Measurements from ENCODE around the gene PHOSPHO1. TPM values are rescaled to one million over a fixed set of nuclear protein-coding genes. Genes with fewer than 3 reads are reported as not detected.

Gene PHOSPHO1
- total and polyA plus RNA-seq, 4 experiments from 2014 or later: 0.10 to 0.29 TPM; not detected in 2

DNA sequence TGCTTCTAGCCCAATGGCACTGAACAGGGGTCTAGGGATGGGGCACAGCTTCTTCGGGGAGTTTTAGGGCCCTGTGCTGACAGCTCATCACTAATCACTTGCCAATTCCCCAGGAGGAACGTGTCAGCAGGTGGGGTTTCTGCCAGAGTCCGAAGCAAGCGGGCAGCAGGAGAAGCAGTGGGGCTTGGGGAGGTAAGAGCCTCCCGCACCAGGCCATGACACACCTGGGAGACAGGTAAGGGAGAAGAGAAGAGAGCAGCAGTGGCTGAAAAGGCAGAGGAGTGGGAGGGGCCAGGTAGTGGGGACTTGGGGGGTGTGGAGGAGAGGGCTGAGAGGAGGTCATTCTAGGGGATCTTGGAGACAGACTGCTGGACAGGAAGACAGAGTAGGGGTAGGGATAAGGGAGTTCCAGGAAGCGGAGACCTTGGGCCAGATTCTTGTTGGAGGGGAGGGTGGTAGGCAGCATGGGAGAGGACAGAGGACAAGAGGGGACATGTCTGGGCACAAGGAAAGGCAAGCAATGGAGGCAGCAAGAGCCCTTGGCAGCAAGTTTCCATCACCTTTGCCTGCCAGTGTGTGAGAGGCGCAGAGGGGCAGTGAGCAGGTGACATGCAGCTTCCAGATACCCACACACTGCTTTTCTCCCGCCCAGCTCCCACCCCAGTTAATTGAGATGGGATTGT, 4.9 kb downstream of the PHOSPHO1 start:
- ChIA-PET CTCF (ENCODE audit: partially characterized antibody) (interaction anchor here (1.0 to 13.8 kb wide), 10 partner anchors 10 to 135 kb away, joined by 3 to 315 read pairs (median 7); no protein-coding TSS in a partner anchor), POLR2A (ENCODE audit: partially characterized antibody) (interaction anchor here (0.7 to 4.8 kb wide), 6 partner anchors 10 to 45 kb away, joined by 3 to 82 read pairs (median 5); no protein-coding TSS in a partner anchor)
- DNase-seq: no peak
- H3K9me3 ChIP-seq (ENCODE audit: control insufficient read depth in 1 of 2, low read length in 2 of 2): no peaks in the 10 kb centered on the region
- H3K4me1 Mint-ChIP-seq: peaks cover 14 to 41% (median 24%) of the 10 kb centered on the region in 4 donors
- peaks cover 37% of the 10 kb centered on the region for H3K4me1 ChIP-seq (ENCODE audit: insufficient read depth, low read length)
- no peaks in the 10 kb centered on the region for H3K36me3 ChIP-seq (ENCODE audit: insufficient read depth, low read length)
- no peak overlapping the region for H3K27ac ChIP-seq (ENCODE audit: low read depth, low read length)
- intact Hi-C loops (cut with micrococcal nuclease): no loop called here
- H3K4me3 Mint-ChIP-seq: peak overlapping the region in 4 of 8 donors; percentile 33 to 62 (median 51)
- no peak overlapping the region for H3K4me3 ChIP-seq (ENCODE audit: low read length in 2 of 2)
- H3K27me3 ChIP-seq (ENCODE audit: insufficient read depth, low read length): peaks cover 9% of the 10 kb centered on the region
- peaks cover 7 to 10% of the 10 kb centered on the region in 2 donors for H3K36me3 Mint-ChIP-seq
- no peaks in the 10 kb centered on the region for H3K9me3 Mint-ChIP-seq
- H3K27ac Mint-ChIP-seq: peak overlapping the region in 2 of 7 donors; percentile 16 to 55
- peaks cover 9 to 10% of the 10 kb centered on the region in 2 donors for H3K27me3 Mint-ChIP-seq

GRCh38 chr17:49224997-49225337, 5.6 kb downstream of the PHOSPHO1 start:
- H3K4me1 ChIP-seq (ENCODE audit: insufficient read depth, low read length): peaks cover 36% of the 10 kb centered on the region
- H3K4me3 Mint-ChIP-seq: peak overlapping the region; percentile 35 to 88 (median 83)
- DNase-seq: no peak
- peaks cover 7 to 10% of the 10 kb centered on the region in 2 donors for H3K36me3 Mint-ChIP-seq
- H3K9me3 ChIP-seq (ENCODE audit: control insufficient read depth in 1 of 2, low read length in 2 of 2): no peaks in the 10 kb centered on the region
- peaks cover 9 to 10% of the 10 kb centered on the region in 2 donors for H3K27me3 Mint-ChIP-seq
- H3K4me3 ChIP-seq (ENCODE audit: low read length in 2 of 2): peak overlapping the region in 1 of 2 donors; percentile 50
- POLR2A ChIA-PET (ENCODE audit: partially characterized antibody): interaction anchor here (0.9 to 4.8 kb wide), 5 partner anchors 14 to 1576 kb away, joined by 3 to 82 read pairs (median 10); partner anchors contain the start of genes ABI3 and GNGT2
- H3K9me3 Mint-ChIP-seq: no peaks in the 10 kb centered on the region
- H3K36me3 ChIP-seq (ENCODE audit: insufficient read depth, low read length): no peaks in the 10 kb centered on the region
- CTCF ChIA-PET (ENCODE audit: partially characterized antibody): interaction anchor here (0.9 to 13.8 kb wide), 11 partner anchors 9 to 143 kb away, joined by 3 to 315 read pairs (median 4); no protein-coding TSS in a partner anchor
- intact Hi-C loops (cut with micrococcal nuclease): loop anchor here (5.0 kb wide), 1 partner anchor 172 kb away; no protein-coding TSS in a partner anchor
- H3K4me1 Mint-ChIP-seq: peaks cover 15 to 45% (median 24%) of the 10 kb centered on the region in 4 donors
- no peak overlapping the region for H3K27ac ChIP-seq (ENCODE audit: low read depth, low read length)
- peak overlapping the region in 3 of 7 donors; percentile 18 to 43 (median 36) for H3K27ac Mint-ChIP-seq
- peaks cover 9% of the 10 kb centered on the region for H3K27me3 ChIP-seq (ENCODE audit: insufficient read depth, low read length)

DNA sequence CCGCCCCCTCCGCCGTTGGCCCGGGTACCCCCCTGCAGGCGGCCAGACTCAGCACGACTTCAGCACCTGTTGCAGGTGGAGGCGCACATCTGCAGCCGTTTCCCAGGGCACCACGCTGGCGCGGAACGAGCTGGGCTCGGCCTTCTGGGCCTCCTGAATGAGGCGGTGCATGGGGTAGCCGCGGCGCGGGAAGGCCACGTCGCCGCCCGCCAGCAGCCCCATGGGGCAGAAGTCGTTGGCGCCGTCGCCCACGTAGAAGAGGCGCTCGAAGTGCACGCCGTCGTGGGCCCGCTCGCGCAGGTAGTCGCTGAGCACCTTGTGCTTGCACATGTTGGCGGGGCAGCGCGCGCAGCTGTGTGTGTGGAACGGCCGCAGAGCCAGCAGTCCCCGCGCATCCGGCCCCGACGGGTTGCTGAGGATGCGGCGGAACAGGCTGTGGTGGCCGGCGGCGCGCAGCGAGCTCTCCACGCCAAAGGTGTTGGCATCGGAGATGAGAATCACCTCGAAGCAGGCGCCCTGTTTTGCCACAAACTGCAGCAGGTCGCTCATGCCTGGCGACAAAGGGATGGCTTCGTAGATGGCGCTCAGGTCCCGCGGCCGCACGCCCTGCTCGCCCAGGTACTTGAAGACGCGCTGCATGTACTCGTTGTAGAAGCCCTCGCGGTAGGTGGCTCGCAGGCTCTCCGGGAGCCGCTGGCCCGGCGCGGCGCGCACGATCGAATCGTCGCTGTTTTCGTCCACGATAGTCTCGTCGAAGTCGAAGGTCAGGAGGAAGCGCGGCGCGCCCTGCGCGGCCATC, 6.2 kb downstream of the PHOSPHO1 start:
- H3K36me3 ChIP-seq (ENCODE audit: insufficient read depth, low read length): no peaks in the 10 kb centered on the region
- POLR2A ChIA-PET (ENCODE audit: partially characterized antibody): interaction anchor here (0.9 to 4.8 kb wide), 6 partner anchors 14 to 1575 kb away, joined by 3 to 82 read pairs (median 8); partner anchors contain the start of genes ABI3 and GNGT2
- DNase-seq: peak; percentile 57 to 67 (median 61)
- H3K9me3 ChIP-seq (ENCODE audit: control insufficient read depth in 1 of 2, low read length in 2 of 2): no peaks in the 10 kb centered on the region
- H3K27ac ChIP-seq (ENCODE audit: low read depth, low read length): no peak overlapping the region
- CTCF ChIA-PET (ENCODE audit: partially characterized antibody): interaction anchor here (0.6 to 13.8 kb wide), 14 partner anchors 9 to 144 kb away, joined by 3 to 315 read pairs (median 4); no protein-coding TSS in a partner anchor
- Mint-ChIP-seq H3K27ac (peak overlapping the region in 4 of 7 donors; percentile 18 to 57 (median 40)), H3K4me3 (peak overlapping the region; percentile 75 to 89 (median 83)), H3K9me3 (no peaks in the 10 kb centered on the region), H3K4me1 (peaks cover 15 to 44% (median 22%) of the 10 kb centered on the region in 4 donors), H3K27me3 (peaks cover 7 to 9% of the 10 kb centered on the region in 2 donors), H3K36me3 (peaks cover 7 to 10% of the 10 kb centered on the region in 2 donors)
- intact Hi-C loops (cut with micrococcal nuclease): loop anchor here (5.0 kb wide), 1 partner anchor 173 kb away; no protein-coding TSS in a partner anchor
- H3K4me3 ChIP-seq (ENCODE audit: low read length in 2 of 2): peak overlapping the region in 1 of 2 donors; percentile 50
- H3K4me1 ChIP-seq (ENCODE audit: insufficient read depth, low read length): peaks cover 38% of the 10 kb centered on the region
- H3K27me3 ChIP-seq (ENCODE audit: insufficient read depth, low read length): peaks cover 5% of the 10 kb centered on the region

DNA sequence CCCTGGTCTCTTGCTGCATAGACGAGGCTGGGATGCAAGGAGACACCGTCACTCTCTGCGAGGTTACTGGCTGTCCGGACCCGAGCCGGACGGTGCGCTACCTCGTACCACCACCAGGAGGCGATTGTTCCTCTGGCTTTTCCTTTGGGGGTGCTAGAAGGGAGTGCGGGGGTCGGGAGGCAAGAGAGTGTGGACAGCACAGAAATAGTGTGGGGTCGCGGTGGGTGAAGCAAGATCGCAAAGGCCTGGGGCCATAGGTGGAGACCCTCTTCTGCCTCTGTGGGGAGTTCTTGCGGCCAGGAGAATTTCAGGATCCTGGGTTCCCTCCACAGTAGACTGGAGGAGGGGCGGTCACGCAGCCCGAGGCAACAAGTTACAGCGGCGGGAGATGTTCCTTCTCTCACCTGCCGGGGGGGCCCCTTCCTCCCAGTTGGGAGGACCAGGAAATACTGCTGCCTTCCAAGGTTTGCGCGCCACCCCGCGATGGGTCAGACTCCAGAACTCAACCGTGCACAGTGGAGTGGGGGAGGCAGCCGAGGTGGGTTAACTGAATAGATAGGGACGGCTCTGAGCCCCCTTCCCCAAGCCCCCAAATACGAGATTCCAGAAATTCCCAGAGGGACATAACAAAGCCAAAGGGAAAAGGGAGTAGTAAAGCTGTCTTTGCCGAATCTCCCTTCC, 6.9 kb downstream of the PHOSPHO1 start:
- peaks cover 19 to 50% (median 29%) of the 10 kb centered on the region in 4 donors for H3K4me1 Mint-ChIP-seq
- no peak overlapping the region for H3K27ac ChIP-seq (ENCODE audit: low read depth, low read length)
- H3K36me3 Mint-ChIP-seq: peaks cover 7 to 10% of the 10 kb centered on the region in 2 donors
- H3K27me3 Mint-ChIP-seq: peaks cover 3 to 7% of the 10 kb centered on the region in 2 donors
- H3K4me1 ChIP-seq (ENCODE audit: insufficient read depth, low read length): peaks cover 45% of the 10 kb centered on the region
- POLR2A ChIA-PET (ENCODE audit: partially characterized antibody): interaction anchor here (1.1 to 4.8 kb wide), 5 partner anchors 13 to 43 kb away, joined by 3 to 82 read pairs (median 10); partner anchors contain the start of genes ABI3 and GNGT2
- no peaks in the 10 kb centered on the region for H3K9me3 ChIP-seq (ENCODE audit: control insufficient read depth in 1 of 2, low read length in 2 of 2)
- H3K9me3 Mint-ChIP-seq: no peaks in the 10 kb centered on the region
- peak overlapping the region in 5 of 7 donors; percentile 38 to 80 (median 57) for H3K27ac Mint-ChIP-seq
- peak overlapping the region in 1 of 2 donors; percentile 50 for H3K4me3 ChIP-seq (ENCODE audit: low read length in 2 of 2)
- peak overlapping the region; percentile 75 to 89 (median 83) for H3K4me3 Mint-ChIP-seq
- peak; percentile 42 to 55 (median 51) for DNase-seq
- no peaks in the 10 kb centered on the region for H3K36me3 ChIP-seq (ENCODE audit: insufficient read depth, low read length)
- CTCF ChIA-PET (ENCODE audit: partially characterized antibody): interaction anchor here (0.7 to 13.8 kb wide), 13 partner anchors 8 to 145 kb away, joined by 3 to 315 read pairs (median 5); no protein-coding TSS in a partner anchor
- H3K27me3 ChIP-seq (ENCODE audit: insufficient read depth, low read length): no peaks in the 10 kb centered on the region
- intact Hi-C loops (cut with micrococcal nuclease): loop anchor here (5.0 kb wide), 1 partner anchor 174 kb away; no protein-coding TSS in a partner anchor

- peaks cover 0 to under 1% (median 0%) of the 10 kb centered on the region in 8 donors for H3K9me3 Mint-ChIP-seq
- peaks cover 9 to 12% of the 10 kb centered on the region in 2 donors for H3K36me3 Mint-ChIP-seq
- Histone ChIP-seq H3K27me3 (ENCODE audit: insufficient read depth, low read length) (no peaks in the 10 kb centered on the region), H3K27ac (ENCODE audit: low read depth, low read length) (no peak overlapping the region), H3K36me3 (ENCODE audit: insufficient read depth, low read length) (no peaks in the 10 kb centered on the region), H3K9me3 (ENCODE audit: control insufficient read depth in 1 of 2, low read length in 2 of 2) (no peaks in the 10 kb centered on the region), H3K4me1 (ENCODE audit: insufficient read depth, low read length) (peaks cover 51% of the 10 kb centered on the region), H3K4me3 (ENCODE audit: low read length in 2 of 2) (no peak overlapping the region)
- no peak for DNase-seq
- H3K27ac Mint-ChIP-seq: peak overlapping the region in 4 of 7 donors; percentile 38 to 79 (median 55)
- intact Hi-C loops (cut with micrococcal nuclease): loop anchor here (5.0 kb wide), 1 partner anchor 174 kb away; no protein-coding TSS in a partner anchor
- POLR2A ChIA-PET (ENCODE audit: partially characterized antibody): interaction anchor here (0.8 to 2.7 kb wide), 2 partner anchors 14 to 30 kb away, joined by 3 to 24 read pairs; no protein-coding TSS in a partner anchor
- peak overlapping the region; percentile 75 to 89 (median 83) for H3K4me3 Mint-ChIP-seq
- H3K4me1 Mint-ChIP-seq: peaks cover 23 to 55% (median 33%) of the 10 kb centered on the region in 4 donors
- H3K27me3 Mint-ChIP-seq: peaks cover 3 to 7% of the 10 kb centered on the region in 2 donors
- CTCF ChIA-PET (ENCODE audit: partially characterized antibody): interaction anchor here (1.1 to 2.6 kb wide), 9 partner anchors 10 to 45 kb away, joined by 4 to 35 read pairs (median 6); no protein-coding TSS in a partner anchor
Measured at GRCh38 chr17:49223168-49223516, 7.4 kb downstream of the PHOSPHO1 start.

GRCh38 chr17:49219987-49220386, 10.6 kb downstream of the PHOSPHO1 start:
- no peak overlapping the region for H3K27ac Mint-ChIP-seq
- Histone ChIP-seq H3K36me3 (ENCODE audit: insufficient read depth, low read length) (no peaks in the 10 kb centered on the region), H3K4me1 (ENCODE audit: insufficient read depth, low read length) (peaks cover 78% of the 10 kb centered on the region), H3K27ac (ENCODE audit: low read depth, low read length) (peak overlapping the region; percentile 34), H3K9me3 (ENCODE audit: control insufficient read depth in 1 of 2, low read length in 2 of 2) (no peaks in the 10 kb centered on the region), H3K4me3 (ENCODE audit: low read length in 2 of 2) (no peak overlapping the region), H3K27me3 (ENCODE audit: insufficient read depth, low read length) (no peaks in the 10 kb centered on the region)
- ChIA-PET POLR2A (ENCODE audit: partially characterized antibody) (interaction anchor here (2.5 to 12.1 kb wide), 2 partner anchors 11 to 26 kb away, joined by 23 to 169 read pairs; no protein-coding TSS in a partner anchor), CTCF (ENCODE audit: partially characterized antibody) (no interaction called here)
- peaks cover 13 to 19% of the 10 kb centered on the region in 2 donors for H3K36me3 Mint-ChIP-seq
- intact Hi-C loops (cut with micrococcal nuclease): loop anchor here (5.0 kb wide), 1 partner anchor 177 kb away; no protein-coding TSS in a partner anchor
- no peak for DNase-seq
- peaks cover 0 to 2% (median 0%) of the 10 kb centered on the region in 8 donors for H3K9me3 Mint-ChIP-seq
- peaks cover 2 to 3% of the 10 kb centered on the region in 2 donors for H3K27me3 Mint-ChIP-seq
- H3K4me3 Mint-ChIP-seq: peak overlapping the region in 1 of 8 donors; percentile 54
- peaks cover 42 to 74% (median 51%) of the 10 kb centered on the region in 4 donors for H3K4me1 Mint-ChIP-seq

All from CD4-positive, alpha-beta memory T cell (primary cell).